Heart left ventricle (tissue), 16 donors: ENCODE data around the gene METTL24. TPM values are rescaled to one million over a fixed set of nuclear protein-coding genes. Genes with fewer than 3 reads are reported as not detected.

Experiments
- ATAC-seq, 4 donors: fragments of 200-7000 bp; cut with Tn5 transposase; one replicate each; pipeline ENCODE4 v1.9.1; 2020 to 2022; ENCODE audit warnings: moderate library complexity in 4 of 4, mild to moderate bottlenecking in 3 of 4, moderate number of reproducible peaks in 1 of 4
- DNase-seq, 5 donors: peaks; one replicate each; pipeline ENCODE4 v3.0.0-alpha.2; 2020
- H3K27ac ChIP-seq, 12 donors: fragments of 200-600 bp; sonication (generic) in 4 of 12; one replicate each; pipeline versions ENCODE4 v1.5.0 to v1.8.0; 2016 to 2022; ENCODE audit warnings: mild to moderate bottlenecking in 2 of 12
- H3K27me3 ChIP-seq, 9 donors: fragments of 200-600 bp; sonication (generic) in 2 of 9; one replicate each; pipeline versions ENCODE4 v1.5.1 to v1.8.0; 2016 to 2022; ENCODE audit warnings: mild to moderate bottlenecking in 3 of 9
- H3K36me3 ChIP-seq, 9 donors: fragments of 200-600 bp; sonication (generic) in 2 of 9; one replicate each; pipeline versions ENCODE4 v1.5.0 to v1.8.0; 2018 to 2022; ENCODE audit warnings: mild to moderate bottlenecking in 2 of 9
- H3K4me1 ChIP-seq, 12 donors: fragments of 200-600 bp; sonication (generic) in 4 of 12; one replicate each; pipeline versions ENCODE4 v1.5.0 to v1.8.0; 2016 to 2022; ENCODE audit warnings: mild to moderate bottlenecking in 3 of 12
- H3K4me3 ChIP-seq, 12 donors: fragments of 200-600 bp; sonication (generic) in 4 of 12; one replicate each; pipeline versions ENCODE4 v1.5.0 to v1.8.0; 2017 to 2022; ENCODE audit warnings: mild to moderate bottlenecking in 9 of 12, moderate library complexity in 4 of 12
- H3K9me3 ChIP-seq, 12 donors: fragments of 200-600 bp; sonication (generic) in 4 of 12; one replicate each; pipeline versions ENCODE4 v1.5.0 to v1.8.0; 2016 to 2022; ENCODE audit warnings: mild to moderate bottlenecking in 1 of 12
- POLR2A ChIP-seq, 2 donors: fragments of 450-650 bp; IDR thresholded peaks; one replicate each; pipeline ENCODE4 v1.6.1; 2017; ENCODE audit warnings: antibody characterized with exemption in 2 of 2, mild to moderate bottlenecking in 2 of 2, moderate library complexity in 2 of 2
- WGBS, 4 donors: extraction: QIAGEN DNeasy Blood & Tissue Kit in 2 of 4; methylation state at CpG; one replicate each; pipeline versions ENCODE4 v1.1.5 to v1.1.7; 2013 to 2018; 5-methylcytosine and 5-hydroxymethylcytosine counted together
- intact Hi-C, 10 donors: fragments of 100-400 bp; cut with DNase I; formaldehyde crosslinking; loops; one replicate each; pipeline versions ENCODE4 v1.11.1 to v1.14.2; 2022
- polyA plus RNA-seq, 2 donors: library from polyadenylated mRNA; stranded (reverse); fragments of 200-250 nt; gene quantifications; one replicate each; pipeline ENCODE4 v1.2.3, GENCODE V29; 2013
- total RNA-seq, 9 donors: library from RNA; depleted of rRNA in 2 of 9; stranded (reverse); fragments of >200 nt in 2 of 9; fragmentation: NEBNext Ultra II Directional in 3 of 9; extraction: Animal tissue kit (Norgen Biotek cat#: 25700) in 3 of 9; gene quantifications; one replicate each; pipeline versions ENCODE4 v1.1.0 to v1.2.4, GENCODE V29; 2016 to 2023
- TF ChIP-seq, protein P1 (sequence below), 12 donors: fragments of 200-600 bp; sonication (generic) in 4 of 12; IDR thresholded peaks; one replicate each; pipeline versions ENCODE4 v1.5.0 to v1.8.0; 2018 to 2022; ENCODE audit warnings: antibody characterized with exemption in 12 of 12, mild to moderate bottlenecking in 5 of 12
- donor health status: ischemic (EF 13 %, LVEDD 7.1; RV severe dilation, severe dysfunction).
- donor health status: healthy with polysubstance abuse.
- donor health status: DM: no; HTN: yes; CAD: no.
- donor health status: DM: no; HTN: no; CAD: no.
- donor health status: ischemic (EF 25% LVEDD 6.9; RV normal size, moderate dysfunction).
- donor health status: ischemic (EF 25% LVEDD 5.7; RV mildly dilated, moderate dysfunction).
- donor health status: healthy.
- donor health status: DM: yes; HTN: yes; CAD: no.
- donor health status: ischemic (EF 35%, LVEDD 5.7; RV mildly dilated, moderate dysfunction).
- donor health status: nonischemic (EF 11% LVEDD 7.7; RV severe dilation, severe dysfunction).
- donor health status: DM: yes; HTN: yes; CAD: no.
- donor health status: PGD.
- donor health status: ischemic (EF 29% LVEDD 5.4; RV normal size, mild dysfunction).
- donor health status: nonischemic (EF 23%, LVEDD 6.1; RV moderate dilation, normal function).

METTL24 gene
- total and polyA plus RNA-seq, 11 donors = 0.60 to 2.8 (median 1.8) TPM; not detected in 3

DNA sequence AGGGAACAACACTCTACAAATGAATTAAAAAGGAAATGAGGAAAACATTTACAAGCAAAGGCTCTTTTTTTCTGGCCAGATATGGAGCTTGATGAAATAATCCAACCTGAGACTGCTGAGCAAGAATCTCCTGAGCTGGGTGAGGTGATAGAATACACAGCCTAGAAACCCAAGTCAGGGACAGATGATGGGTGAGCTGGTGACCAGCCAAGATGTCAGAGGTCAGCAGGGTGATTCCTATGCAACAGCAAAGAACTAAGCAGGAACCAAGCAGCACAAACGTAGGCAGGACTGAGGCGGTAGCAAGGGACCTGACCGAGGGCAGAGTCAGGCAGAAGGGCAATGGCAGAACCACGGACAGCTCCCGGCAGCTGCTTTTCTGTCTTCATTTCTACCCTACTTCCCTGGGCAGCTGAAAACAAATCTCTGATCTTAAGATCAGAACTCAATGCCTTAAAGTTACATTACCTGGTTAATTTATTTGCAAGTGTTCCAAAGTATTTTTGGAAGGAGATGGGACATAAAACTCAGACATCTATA is 102.9 kb downstream of the METTL24 start:
- no peak overlapping the region for H3K27ac ChIP-seq
- 12 to 15% (median 13%) methylated on average over 5 of the region's 5 CpGs for WGBS, 4 donors
- TF ChIP-seq, protein P1, sequence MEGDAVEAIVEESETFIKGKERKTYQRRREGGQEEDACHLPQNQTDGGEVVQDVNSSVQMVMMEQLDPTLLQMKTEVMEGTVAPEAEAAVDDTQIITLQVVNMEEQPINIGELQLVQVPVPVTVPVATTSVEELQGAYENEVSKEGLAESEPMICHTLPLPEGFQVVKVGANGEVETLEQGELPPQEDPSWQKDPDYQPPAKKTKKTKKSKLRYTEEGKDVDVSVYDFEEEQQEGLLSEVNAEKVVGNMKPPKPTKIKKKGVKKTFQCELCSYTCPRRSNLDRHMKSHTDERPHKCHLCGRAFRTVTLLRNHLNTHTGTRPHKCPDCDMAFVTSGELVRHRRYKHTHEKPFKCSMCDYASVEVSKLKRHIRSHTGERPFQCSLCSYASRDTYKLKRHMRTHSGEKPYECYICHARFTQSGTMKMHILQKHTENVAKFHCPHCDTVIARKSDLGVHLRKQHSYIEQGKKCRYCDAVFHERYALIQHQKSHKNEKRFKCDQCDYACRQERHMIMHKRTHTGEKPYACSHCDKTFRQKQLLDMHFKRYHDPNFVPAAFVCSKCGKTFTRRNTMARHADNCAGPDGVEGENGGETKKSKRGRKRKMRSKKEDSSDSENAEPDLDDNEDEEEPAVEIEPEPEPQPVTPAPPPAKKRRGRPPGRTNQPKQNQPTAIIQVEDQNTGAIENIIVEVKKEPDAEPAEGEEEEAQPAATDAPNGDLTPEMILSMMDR (IDR thresholded peaks at IDR 0.05) = no peak
- TF ChIP-seq POLR2A (IDR thresholded peaks at IDR 0.05) = no peak
- intact Hi-C loops = no loop called here
- H3K4me3 ChIP-seq = no peak overlapping the region
- ATAC-seq (no peak), DNase-seq (peak in 1 of 5 donors; percentile 18)
- H3K36me3 ChIP-seq = no peaks in the 10 kb centered on the region
- H3K27me3 ChIP-seq = no peaks in the 10 kb centered on the region
- H3K4me1 ChIP-seq = no peaks in the 10 kb centered on the region
- H3K9me3 ChIP-seq = peaks cover 0 to 18% (median 0%) of the 10 kb centered on the region in 12 donors

DNA sequence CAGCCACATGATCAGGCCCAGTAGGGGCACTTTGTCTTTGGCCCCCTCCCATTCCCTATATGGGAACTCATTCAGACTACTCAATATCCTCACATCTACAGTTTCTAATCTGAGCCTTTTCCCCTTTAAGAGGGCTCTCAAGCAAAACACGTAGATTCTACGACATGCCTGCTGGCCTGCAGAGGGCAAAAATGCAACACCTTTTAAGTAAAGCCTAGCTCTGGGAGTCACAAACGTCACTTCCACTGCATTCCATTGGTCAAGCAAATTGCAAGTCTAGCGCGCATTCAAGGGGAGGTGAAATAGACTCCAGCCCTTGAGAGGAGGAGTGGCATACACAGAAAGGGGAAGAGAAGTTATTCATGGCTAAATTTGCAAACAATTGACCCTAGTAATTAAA is 107.3 kb downstream of the METTL24 start:
- WGBS, 4 donors = 52 to 63% (median 59%) methylated on average over 5 of the region's 5 CpGs
- H3K36me3 ChIP-seq = no peaks in the 10 kb centered on the region
- intact Hi-C loops = no loop called here
- ATAC-seq (no peak), DNase-seq (no peak)
- H3K9me3 ChIP-seq = peaks cover 0 to 10% (median 0%) of the 10 kb centered on the region in 12 donors
- H3K4me1 ChIP-seq = no peaks in the 10 kb centered on the region
- no peak overlapping the region for H3K27ac ChIP-seq
- TF ChIP-seq, protein P1 (IDR thresholded peaks at IDR 0.05) = no peak
- no peak for TF ChIP-seq POLR2A (IDR thresholded peaks at IDR 0.05)
- no peaks in the 10 kb centered on the region for H3K27me3 ChIP-seq
- H3K4me3 ChIP-seq = no peak overlapping the region

DNA sequence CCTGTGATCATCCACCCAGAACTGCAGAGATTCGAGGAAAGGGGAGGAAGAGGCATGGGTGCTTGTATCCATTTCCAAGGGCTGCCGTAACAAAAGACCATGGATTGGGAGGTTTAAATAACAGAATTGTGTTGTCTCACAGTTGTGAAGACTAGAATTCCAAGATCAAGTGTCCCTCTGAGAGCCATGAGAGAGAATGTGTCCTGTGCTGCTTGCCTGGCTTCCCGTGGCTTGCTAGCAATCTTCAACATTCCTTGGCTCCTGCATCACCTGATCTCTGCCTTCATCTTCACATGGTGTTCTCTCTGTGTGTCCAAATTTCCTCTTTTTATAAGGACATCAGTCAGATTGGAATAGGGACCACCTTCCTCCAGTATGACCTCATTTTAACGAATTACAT is 108.1 kb downstream of the METTL24 start:
- Histone ChIP-seq H3K27me3 (no peaks in the 10 kb centered on the region), H3K36me3 (peaks cover 0 to 7% (median 0%) of the 10 kb centered on the region in 9 donors), H3K4me3 (no peak overlapping the region), H3K9me3 (peaks cover 0 to 10% (median 0%) of the 10 kb centered on the region in 12 donors), H3K27ac (no peak overlapping the region), H3K4me1 (no peaks in the 10 kb centered on the region)
- WGBS, 4 donors = 73 to 94% (median 83%) methylated on average over 4 of the region's 4 CpGs
- intact Hi-C loops = no loop called here
- DNase-seq (no peak), ATAC-seq (no peak)
- TF ChIP-seq POLR2A (IDR thresholded peaks at IDR 0.05) = no peak
- TF ChIP-seq, protein P1 (IDR thresholded peaks at IDR 0.05) = no peak

DNA sequence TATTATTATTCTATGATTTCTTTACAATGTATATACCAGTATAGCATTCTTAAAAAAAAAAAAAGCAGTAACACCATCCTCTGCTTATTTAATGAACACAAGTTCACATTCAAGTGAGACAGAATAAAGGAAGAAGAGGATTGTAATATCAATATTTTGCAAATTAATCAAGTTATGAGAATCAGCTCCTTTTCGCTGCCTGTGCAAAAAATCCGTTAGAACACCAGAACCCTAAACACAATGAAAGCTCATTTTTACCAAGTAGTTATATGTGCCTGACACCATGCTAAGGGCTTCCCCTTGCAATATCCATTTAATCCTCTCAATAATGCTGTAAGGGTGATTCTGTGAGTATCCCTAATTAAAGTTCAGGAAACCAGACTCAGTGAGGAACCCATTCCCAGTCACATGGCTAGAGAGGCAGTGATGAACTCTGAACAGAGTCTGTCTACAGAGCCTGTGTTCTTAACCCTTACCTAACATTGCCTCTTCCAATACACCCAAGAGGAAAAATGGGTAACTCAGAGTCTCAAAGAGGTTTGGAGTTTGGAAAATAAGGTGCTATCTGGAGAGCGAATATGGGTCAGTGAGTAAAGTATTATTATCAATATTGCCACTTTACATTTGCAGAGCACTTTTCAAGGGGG is 111.1 kb downstream of the METTL24 start:
- no peak for TF ChIP-seq POLR2A (IDR thresholded peaks at IDR 0.05)
- TF ChIP-seq, protein P1 (IDR thresholded peaks at IDR 0.05) = no peak
- peaks cover 0 to 12% (median 0%) of the 10 kb centered on the region in 9 donors for H3K36me3 ChIP-seq
- ATAC-seq (no peak), DNase-seq (no peak)
- H3K4me1 ChIP-seq = no peaks in the 10 kb centered on the region
- no peak overlapping the region for H3K27ac ChIP-seq
- H3K4me3 ChIP-seq = no peak overlapping the region
- intact Hi-C loops = no loop called here
- no peaks in the 10 kb centered on the region for H3K27me3 ChIP-seq
- peaks cover 0 to 6% (median 0%) of the 10 kb centered on the region in 12 donors for H3K9me3 ChIP-seq
- 95 to 97% (median 96%) methylated on average over 3 of the region's 3 CpGs for WGBS, 4 donors
